Hindlimb muscle (tissue), 1 donor: ENCODE results near the gene NADK. TPM values are rescaled to one million over a fixed set of nuclear protein-coding genes. Genes with fewer than 3 reads are reported as not detected.

ENCODE experiments used
- DNase-seq: peaks from one replicate; pipeline ENCODE4 v3.0.0-alpha.2; 2013
- polyA plus RNA-seq: library from polyadenylated mRNA; unstranded; fragments of 120-200 nt; gene quantifications from one replicate; pipeline ENCODE4 v1.2.1, GENCODE V29; 2013; ENCODE audit not compliant: insufficient read length

Gene NADK
- polyA plus RNA-seq = 32.4 TPM

GRCh38 chr1:1777950-1778662, at the start of gene NADK:
NADK (minus strand) TSS chr1:1778470; CDS start chr1:1765406, 13,064 bp downstream.
- DNase-seq = peak; percentile 85

GRCh38 chr1:1827089-1827848, 49.0 kb upstream of the NADK start:
- DNase-seq = no peak

- DNase-seq = no peak
Observed at GRCh38 chr1:1826356-1827088, 48.3 kb upstream of the NADK start.

GRCh38 chr1:1825217-1825616, 46.9 kb upstream of the NADK start:
- no peak for DNase-seq

- no peak for DNase-seq
Observed at GRCh38 chr1:1819762-1820161, 41.5 kb upstream of the NADK start.

GRCh38 chr1:1817221-1817620, 39.0 kb upstream of the NADK start:
- no peak for DNase-seq

GRCh38 chr1:1815606-1816281, 37.5 kb upstream of the NADK start:
- no peak for DNase-seq

GRCh38 chr1:1809489-1809888, 31.2 kb upstream of the NADK start:
- DNase-seq = no peak

GRCh38 chr1:1808206-1808605, 29.9 kb upstream of the NADK start:
- DNase-seq = no peak

GRCh38 chr1:1806890-1807289, 28.6 kb upstream of the NADK start:
- DNase-seq = no peak

GRCh38 chr1:1804301-1804700, 26.0 kb upstream of the NADK start:
- DNase-seq = no peak

- DNase-seq = no peak
Observed at GRCh38 chr1:1802871-1803270, 24.6 kb upstream of the NADK start.

GRCh38 chr1:1799716-1800115, 21.4 kb upstream of the NADK start:
- DNase-seq = no peak

- no peak for DNase-seq
Observed at GRCh38 chr1:1797731-1798341, 19.6 kb upstream of the NADK start.

- no peak for DNase-seq
Observed at GRCh38 chr1:1796466-1796865, 18.2 kb upstream of the NADK start.

GRCh38 chr1:1794999-1795398, 16.7 kb upstream of the NADK start:
- DNase-seq = no peak

GRCh38 chr1:1793481-1794244, 15.4 kb upstream of the NADK start:
- no peak for DNase-seq

- no peak for DNase-seq
Observed at GRCh38 chr1:1788646-1789431, 10.6 kb upstream of the NADK start.

GRCh38 chr1:1788136-1788535, 9.9 kb upstream of the NADK start:
- DNase-seq = no peak

GRCh38 chr1:1786836-1787605, 8.8 kb upstream of the NADK start:
- peak; percentile 47 for DNase-seq
